ENCODE results near the gene SSPN. TPM values are rescaled to one million over a fixed set of nuclear protein-coding genes. Genes with fewer than 3 reads are reported as not detected.
A peak's percentile ranks its signal among the peaks of the same experiment; 100 is the strongest.

SSPN gene
- total RNA-seq, 1 donor from 2014 or later = 0.91 TPM

GRCh38 chr12:26278666-26279065 lies 83.3 kb downstream of the SSPN start:
- no peak for DNase-seq
- no peak for TF ChIP-seq CTCF (IDR thresholded peaks at IDR 0.05; ENCODE audit: partially characterized antibody, unreplicated experiment)
- Mint-ChIP-seq H3K4me3 (ENCODE audit: unreplicated experiment) (no peak overlapping the region), H3K9me3 (ENCODE audit: unreplicated experiment) (peaks cover 8% of the 10 kb centered on the region), H3K27ac (ENCODE audit: unreplicated experiment) (peak overlapping the region; percentile 29), H3K36me3 (ENCODE audit: unreplicated experiment) (peaks cover 6% of the 10 kb centered on the region), H3K27me3 (ENCODE audit: unreplicated experiment) (peaks cover 2% of the 10 kb centered on the region), H3K4me1 (ENCODE audit: low read depth, unreplicated experiment) (peaks cover 37% of the 10 kb centered on the region)

GRCh38 chr12:26279091-26279490 lies 83.7 kb downstream of the SSPN start:
- Mint-ChIP-seq H3K4me1 (ENCODE audit: low read depth, unreplicated experiment) (peaks cover 33% of the 10 kb centered on the region), H3K9me3 (ENCODE audit: unreplicated experiment) (peaks cover 8% of the 10 kb centered on the region), H3K27me3 (ENCODE audit: unreplicated experiment) (peaks cover 2% of the 10 kb centered on the region), H3K4me3 (ENCODE audit: unreplicated experiment) (no peak overlapping the region), H3K27ac (ENCODE audit: unreplicated experiment) (peak overlapping the region; percentile 29), H3K36me3 (ENCODE audit: unreplicated experiment) (peaks cover 6% of the 10 kb centered on the region)
- DNase-seq = no peak
- TF ChIP-seq CTCF (IDR thresholded peaks at IDR 0.05; ENCODE audit: partially characterized antibody, unreplicated experiment) = no peak

- H3K36me3 Mint-ChIP-seq (ENCODE audit: unreplicated experiment) = peaks cover 6% of the 10 kb centered on the region
- no peak for DNase-seq
- peaks cover 5% of the 10 kb centered on the region for H3K9me3 Mint-ChIP-seq (ENCODE audit: unreplicated experiment)
- H3K4me1 Mint-ChIP-seq (ENCODE audit: low read depth, unreplicated experiment) = peaks cover 26% of the 10 kb centered on the region
- H3K4me3 Mint-ChIP-seq (ENCODE audit: unreplicated experiment) = no peak overlapping the region
- no peak overlapping the region for H3K27ac Mint-ChIP-seq (ENCODE audit: unreplicated experiment)
- TF ChIP-seq CTCF (IDR thresholded peaks at IDR 0.05; ENCODE audit: partially characterized antibody, unreplicated experiment) = no peak
- H3K27me3 Mint-ChIP-seq (ENCODE audit: unreplicated experiment) = peaks cover 2% of the 10 kb centered on the region
Observed at GRCh38 chr12:26279908-26280307, 84.5 kb downstream of the SSPN start.

GRCh38 chr12:26280869-26281268 lies 85.5 kb downstream of the SSPN start:
- H3K9me3 Mint-ChIP-seq (ENCODE audit: unreplicated experiment) = peaks cover 5% of the 10 kb centered on the region
- H3K4me3 Mint-ChIP-seq (ENCODE audit: unreplicated experiment) = no peak overlapping the region
- peaks cover 4% of the 10 kb centered on the region for H3K27me3 Mint-ChIP-seq (ENCODE audit: unreplicated experiment)
- DNase-seq = no peak
- no peak overlapping the region for H3K27ac Mint-ChIP-seq (ENCODE audit: unreplicated experiment)
- TF ChIP-seq CTCF (IDR thresholded peaks at IDR 0.05; ENCODE audit: partially characterized antibody, unreplicated experiment) = no peak
- peaks cover 24% of the 10 kb centered on the region for H3K4me1 Mint-ChIP-seq (ENCODE audit: low read depth, unreplicated experiment)
- H3K36me3 Mint-ChIP-seq (ENCODE audit: unreplicated experiment) = peaks cover 6% of the 10 kb centered on the region

GRCh38 chr12:26281320-26281719 lies 85.9 kb downstream of the SSPN start:
- Mint-ChIP-seq H3K36me3 (ENCODE audit: unreplicated experiment) (peaks cover 6% of the 10 kb centered on the region), H3K27me3 (ENCODE audit: unreplicated experiment) (peaks cover 4% of the 10 kb centered on the region), H3K4me1 (ENCODE audit: low read depth, unreplicated experiment) (peaks cover 22% of the 10 kb centered on the region), H3K4me3 (ENCODE audit: unreplicated experiment) (no peak overlapping the region), H3K27ac (ENCODE audit: unreplicated experiment) (no peak overlapping the region), H3K9me3 (ENCODE audit: unreplicated experiment) (peaks cover 5% of the 10 kb centered on the region)
- DNase-seq = no peak
- TF ChIP-seq CTCF (IDR thresholded peaks at IDR 0.05; ENCODE audit: partially characterized antibody, unreplicated experiment) = no peak

Measured in glutamatergic neuron (in vitro differentiated cells).